SK-N-SH treated with all-trans-retinoic acid at 6 μM for 48 hours (cell line): ENCODE data around the gene ASAP2.

Experiments
- ARNTL ChIP-seq: fragments of 450-650 bp; formaldehyde crosslinking; IDR thresholded peaks from 2 replicates; pipeline ENCODE4 v1.5.0; 2020; ENCODE audit warnings: low read depth, mild to moderate bottlenecking, moderate library complexity, borderline replicate concordance
- PATZ1 ChIP-seq: fragments of 250-450 bp; sonication (Bioruptor Pico); IDR thresholded peaks from 2 replicates; pipeline ENCODE4 v1.8.0; 2020; ENCODE audit warnings: mild to moderate bottlenecking, moderate library complexity, borderline replicate concordance
- POU6F1 ChIP-seq: fragments of 250-450 bp; sonication (Bioruptor Pico); IDR thresholded peaks from 2 replicates; pipeline ENCODE4 v1.8.0; 2021; ENCODE audit warnings: low read depth, mild to moderate bottlenecking, moderate library complexity, borderline replicate concordance
- RARB ChIP-seq: fragments of 250-450 bp; sonication (Bioruptor Pico); IDR thresholded peaks from 2 replicates; pipeline ENCODE4 v1.8.0; 2021; ENCODE audit warnings: mild to moderate bottlenecking, moderate library complexity

- TF ChIP-seq POU6F1 (no peak), ARNTL (CRISPR knock-in tag) (no peak), RARB (no peak), PATZ1 (CRISPR knock-in tag) (no peak)
Measured at GRCh38 chr2:9200633-9201015, 6.0 kb upstream of the ASAP2 start.
